HG03565 (cell line): Measurements from ENCODE around the gene STAM.

Experiments
- ATAC-seq: cut with Tn5 transposase; IDR thresholded peaks from one replicate; pipeline ENCODE4 v1.9.1; 2021; ENCODE audit warnings: mild to moderate bottlenecking, moderate library complexity; ENCODE audit not compliant: unreplicated experiment

Gene STAM

DNA sequence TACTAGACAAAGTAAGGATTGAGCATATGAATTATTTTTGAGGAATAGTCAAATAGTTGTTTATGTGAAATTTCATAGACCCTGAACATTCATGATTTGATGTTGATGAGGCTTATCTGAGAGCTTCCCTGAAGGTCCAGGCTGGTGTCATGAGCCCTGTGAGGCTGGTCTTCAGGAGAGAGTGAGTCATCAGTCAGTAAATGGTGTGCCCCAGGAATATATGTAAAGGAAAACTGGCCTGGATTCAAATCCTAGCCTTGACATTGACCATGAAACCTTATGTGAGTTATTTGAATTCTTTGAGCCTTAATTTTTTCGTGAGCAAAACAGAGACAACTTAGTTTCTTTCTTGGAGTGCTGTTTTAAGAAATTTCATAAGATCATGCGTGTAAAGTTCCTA, 114.2 kb downstream of the STAM start:
- ATAC-seq, result no peak

DNA sequence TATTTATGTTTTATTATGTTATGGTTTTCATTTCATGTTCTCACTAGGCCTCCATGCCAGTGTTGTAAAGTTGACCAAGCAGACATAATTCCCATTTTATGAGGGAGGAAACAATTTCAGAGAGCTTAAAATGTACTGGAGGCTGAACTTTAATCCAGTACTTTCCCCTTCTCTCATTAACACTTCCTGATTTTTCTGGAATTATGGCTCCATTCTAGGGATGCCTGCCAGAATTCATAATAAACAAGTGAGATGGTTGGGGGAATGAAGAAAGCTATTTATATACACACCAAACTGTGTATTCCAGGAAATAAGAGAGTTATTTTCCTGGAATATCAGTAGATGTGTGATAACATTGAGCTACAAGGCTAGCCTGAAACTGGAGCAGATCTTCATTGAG, 114.9 kb downstream of the STAM start:
- ATAC-seq, result no peak

DNA sequence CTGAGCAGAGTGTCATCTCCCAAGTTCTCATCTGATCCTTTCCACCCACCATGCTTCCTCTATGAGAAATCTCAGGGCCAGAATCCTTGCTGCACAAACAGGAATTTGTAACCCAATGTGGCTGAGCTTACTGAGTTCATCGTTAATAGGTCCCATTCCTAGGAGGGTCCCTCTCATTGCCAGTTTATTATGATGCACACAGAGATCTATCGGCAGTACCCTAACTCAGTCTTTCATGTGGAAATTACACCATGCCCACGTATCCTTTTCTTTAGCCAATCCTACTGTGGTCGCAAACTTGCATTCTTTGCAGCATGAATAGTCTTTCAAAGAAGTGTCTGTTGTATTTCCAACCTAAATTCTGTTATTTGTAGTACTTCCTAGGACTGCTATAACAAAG, 120.2 kb downstream of the STAM start:
- no peak for ATAC-seq

DNA sequence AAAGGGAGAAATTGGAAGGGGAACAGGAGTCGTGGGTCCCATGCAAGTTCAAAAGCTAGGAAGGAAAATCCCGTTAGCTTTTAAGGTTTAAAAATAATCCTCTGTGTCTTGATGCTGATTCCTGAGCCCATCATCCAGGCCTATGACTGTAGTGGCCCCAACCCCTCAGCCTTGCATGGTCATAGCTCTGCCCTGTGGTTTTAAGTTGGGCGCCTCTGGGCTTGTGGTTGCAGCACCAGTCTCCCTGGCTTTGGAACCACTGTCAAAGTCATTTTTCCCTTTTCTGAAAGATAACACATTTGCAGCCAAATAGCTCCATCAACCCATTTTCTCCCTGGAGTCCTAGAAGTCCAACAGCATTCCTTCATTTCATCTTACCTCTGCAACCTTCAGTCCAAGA, 121.7 kb downstream of the STAM start:
- no peak for ATAC-seq
